Neutrophil (primary cell): ENCODE measurements around the gene C2orf69.
A peak's percentile ranks its signal among the peaks of the same experiment; 100 is the strongest.
"Not testable (repeated sequence)": the region's sequence is repeated elsewhere in the genome, so short reads cannot be mapped to it uniquely, and the experiment has no call there.

ENCODE experiments used
- H3K27ac ChIP-seq: fragments of 200-600 bp; sonication (generic); 2 replicates; pipeline ENCODE4 v1.5.1; 2016; ENCODE audit warnings: mild to moderate bottlenecking, moderate library complexity
- H3K27me3 ChIP-seq: fragments of 200-600 bp; sonication (generic); 2 replicates; pipeline ENCODE4 v1.6.0; 2016; ENCODE audit warnings: mild to moderate bottlenecking
- H3K36me3 ChIP-seq: fragments of 200-600 bp; sonication (generic); 2 replicates; pipeline ENCODE4 v1.5.1; 2017
- H3K4me1 ChIP-seq, 2 experiments: fragments of 200-600 bp in 1 of 2; sonication (generic) in 1 of 2; 1 replicate in 1 of 2; 2 replicates in 1 of 2; pipeline versions ENCODE4 v1.5.1 to v1.6.1; 2013 to 2016; ENCODE audit warnings: low read depth in 1 of 2, low read length in 1 of 2, mild to moderate bottlenecking in 1 of 2, moderate library complexity in 1 of 2; ENCODE audit not compliant: control insufficient read depth in 1 of 2, insufficient read depth in 1 of 2
- H3K4me3 ChIP-seq, 2 experiments: fragments of 200-600 bp in 1 of 2; sonication (generic) in 1 of 2; 1 replicate in 1 of 2; 2 replicates in 1 of 2; pipeline ENCODE4 v1.5.1; 2013 to 2016; ENCODE audit warnings: low read depth in 1 of 2, low read length in 1 of 2, mild to moderate bottlenecking in 1 of 2, moderate library complexity in 1 of 2
- H3K9me3 ChIP-seq: fragments of 200-600 bp; sonication (generic); 2 replicates; pipeline ENCODE4 v1.5.1; 2016
- TF ChIP-seq, protein P1 (sequence below): fragments of 200-600 bp; sonication (generic); IDR thresholded peaks from 2 replicates; pipeline ENCODE4 v1.5.1; 2016; ENCODE audit warnings: antibody characterized with exemption

Gene C2orf69

GRCh38 chr2:199903111-199903510 lies 8.0 kb upstream of the C2orf69 start:
- H3K4me1 ChIP-seq = no peaks in the 10 kb centered on the region
- H3K27me3 ChIP-seq = no peaks in the 10 kb centered on the region
- H3K9me3 ChIP-seq = no peaks in the 10 kb centered on the region
- H3K4me3 ChIP-seq = no peak overlapping the region
- no peaks in the 10 kb centered on the region for H3K36me3 ChIP-seq
- no peak overlapping the region for H3K27ac ChIP-seq
- TF ChIP-seq, protein P1, sequence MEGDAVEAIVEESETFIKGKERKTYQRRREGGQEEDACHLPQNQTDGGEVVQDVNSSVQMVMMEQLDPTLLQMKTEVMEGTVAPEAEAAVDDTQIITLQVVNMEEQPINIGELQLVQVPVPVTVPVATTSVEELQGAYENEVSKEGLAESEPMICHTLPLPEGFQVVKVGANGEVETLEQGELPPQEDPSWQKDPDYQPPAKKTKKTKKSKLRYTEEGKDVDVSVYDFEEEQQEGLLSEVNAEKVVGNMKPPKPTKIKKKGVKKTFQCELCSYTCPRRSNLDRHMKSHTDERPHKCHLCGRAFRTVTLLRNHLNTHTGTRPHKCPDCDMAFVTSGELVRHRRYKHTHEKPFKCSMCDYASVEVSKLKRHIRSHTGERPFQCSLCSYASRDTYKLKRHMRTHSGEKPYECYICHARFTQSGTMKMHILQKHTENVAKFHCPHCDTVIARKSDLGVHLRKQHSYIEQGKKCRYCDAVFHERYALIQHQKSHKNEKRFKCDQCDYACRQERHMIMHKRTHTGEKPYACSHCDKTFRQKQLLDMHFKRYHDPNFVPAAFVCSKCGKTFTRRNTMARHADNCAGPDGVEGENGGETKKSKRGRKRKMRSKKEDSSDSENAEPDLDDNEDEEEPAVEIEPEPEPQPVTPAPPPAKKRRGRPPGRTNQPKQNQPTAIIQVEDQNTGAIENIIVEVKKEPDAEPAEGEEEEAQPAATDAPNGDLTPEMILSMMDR = no peak

- peaks cover 12 to 14% of the 10 kb centered on the region in 2 experiments for H3K4me1 ChIP-seq
- H3K9me3 ChIP-seq = no peaks in the 10 kb centered on the region
- no peak overlapping the region for H3K4me3 ChIP-seq
- no peaks in the 10 kb centered on the region for H3K27me3 ChIP-seq
- TF ChIP-seq, protein P1 = no peak
- H3K36me3 ChIP-seq = no peaks in the 10 kb centered on the region
- H3K27ac ChIP-seq = no peak overlapping the region
These were observed 3.9 kb upstream of the C2orf69 start for GRCh38 chr2:199907008-199907714.

GRCh38 chr2:199910338-199911051 lies 598 bp upstream of the C2orf69 start:
- H3K36me3 ChIP-seq = no peaks in the 10 kb centered on the region
- H3K27ac ChIP-seq = peak overlapping the region; percentile 88
- no peaks in the 10 kb centered on the region for H3K9me3 ChIP-seq
- peaks cover 19 to 21% of the 10 kb centered on the region in 2 experiments for H3K4me1 ChIP-seq
- TF ChIP-seq, protein P1 = no peak
- no peaks in the 10 kb centered on the region for H3K27me3 ChIP-seq
- peak overlapping the region; percentile 90 to 92 for H3K4me3 ChIP-seq

DNA sequence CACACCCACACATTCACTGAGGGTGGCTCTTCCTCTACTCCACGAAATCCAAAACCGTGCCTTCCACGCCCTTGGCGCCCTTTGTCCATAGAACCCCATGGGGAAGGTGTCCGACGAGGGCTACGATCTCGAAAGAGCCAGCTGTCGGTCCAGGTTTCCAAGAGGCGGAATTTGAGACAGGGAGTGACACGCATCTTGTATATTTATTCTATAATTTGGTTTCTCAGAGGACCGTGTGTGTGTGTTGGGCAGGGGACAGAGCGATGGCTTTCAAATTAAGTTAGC lies 726 bp downstream of the C2orf69 start:
- Histone ChIP-seq H3K36me3 (no peaks in the 10 kb centered on the region), H3K4me1 (peaks cover 19 to 21% of the 10 kb centered on the region in 2 experiments), H3K4me3 (peak overlapping the region; percentile 90 to 92), H3K27me3 (no peaks in the 10 kb centered on the region), H3K9me3 (no peaks in the 10 kb centered on the region), H3K27ac (peak overlapping the region; percentile 88)
- TF ChIP-seq, protein P1 = no peak

GRCh38 chr2:199912553-199913114 lies 1.5 kb downstream of the C2orf69 start:
- H3K4me3 ChIP-seq, H3K27me3 ChIP-seq, H3K36me3 ChIP-seq, H3K9me3 ChIP-seq: not testable (repeated sequence)
- peak overlapping the region; percentile 88 for H3K27ac ChIP-seq
- peaks cover 19 to 21% of the 10 kb centered on the region in 2 experiments for H3K4me1 ChIP-seq
